NT2/D1 (cell line): ENCODE data around the gene CFAP74.

Experiments used
- SUZ12 ChIP-seq: IDR thresholded peaks from 2 replicates; pipeline ENCODE4 v1.6.1; 2011; ENCODE audit not compliant: insufficient read length, insufficient read depth; ENCODE audit errors: extremely low read depth
- YY1 ChIP-seq: IDR thresholded peaks from 2 replicates; pipeline ENCODE4 v1.6.1; 2011; ENCODE audit not compliant: insufficient read length, insufficient read depth
- ZNF274 ChIP-seq: IDR thresholded peaks from 2 replicates; pipeline ENCODE4 v1.6.1; 2011; ENCODE audit warnings: mild to moderate bottlenecking, low read depth, low read length

DNA sequence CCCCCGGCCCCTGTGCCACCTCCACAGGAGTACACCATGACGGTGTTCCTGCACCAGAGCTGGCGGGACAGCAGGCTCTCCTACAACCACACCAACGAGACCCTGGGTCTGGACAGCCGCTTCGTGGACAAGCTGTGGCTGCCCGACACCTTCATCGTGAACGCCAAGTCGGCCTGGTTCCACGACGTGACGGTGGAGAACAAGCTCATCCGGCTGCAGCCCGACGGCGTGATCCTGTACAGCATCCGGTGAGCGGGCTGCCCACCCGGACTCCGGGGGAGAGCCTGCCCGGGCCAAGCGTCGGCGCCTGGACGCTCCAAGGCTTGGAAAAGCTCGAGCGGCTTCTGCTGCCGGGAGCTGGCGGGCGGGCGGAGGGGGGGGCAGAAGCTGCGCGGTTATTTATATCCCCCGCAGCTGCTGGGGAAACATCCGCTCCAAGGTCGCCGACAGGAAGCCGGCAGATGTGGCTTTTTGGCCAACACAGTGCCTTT is 21.9 kb upstream of the CFAP74 start:
- TF ChIP-seq ZNF274 (no peak), YY1 (no peak), SUZ12 (no peak)
